Neural progenitor cell (in vitro differentiated cells): ENCODE measurements around the gene ZNF518A. TPM values are rescaled to one million over a fixed set of nuclear protein-coding genes. Genes with fewer than 3 reads are reported as not detected.

ENCODE experiments used
- DNase-seq: peaks from one replicate; pipeline ENCODE4 v3.0.0-alpha.2; 2016; ENCODE audit warnings: low spot score
- H2AFZ ChIP-seq: fragments of 200-600 bp; sonication (generic); replicated peaks from 2 replicates; pipeline ENCODE4 v1.6.1; 2016; ENCODE audit warnings: antibody characterized with exemption
- H3F3A ChIP-seq: fragments of 200-600 bp; sonication (generic); 2 replicates; pipeline ENCODE4 v1.6.1; 2016; ENCODE audit warnings: antibody characterized with exemption, low read depth
- H3K27ac ChIP-seq: fragments of 200-600 bp; sonication (generic); 2 replicates; pipeline ENCODE4 v1.5.1; 2016; ENCODE audit warnings: mild to moderate bottlenecking
- H3K27me3 ChIP-seq: fragments of 200-600 bp; sonication (generic); 2 replicates; pipeline ENCODE4 v1.6.1; 2016; ENCODE audit warnings: mild to moderate bottlenecking, moderate library complexity
- H3K36me3 ChIP-seq: fragments of 200-600 bp; sonication (generic); 2 replicates; pipeline ENCODE4 v1.5.1; 2016
- H3K4me1 ChIP-seq: fragments of 200-600 bp; sonication (generic); 2 replicates; pipeline ENCODE4 v1.6.1; 2016; ENCODE audit warnings: mixed run types
- H3K4me2 ChIP-seq: fragments of 200-600 bp; sonication (generic); 2 replicates; pipeline ENCODE4 v1.6.1; 2016
- H3K4me3 ChIP-seq: fragments of 200-600 bp; sonication (generic); 2 replicates; pipeline ENCODE4 v1.5.1; 2016
- H3K79me2 ChIP-seq: fragments of 200-600 bp; sonication (generic); 2 replicates; pipeline ENCODE4 v1.6.1; 2016; ENCODE audit warnings: low read depth
- H3K9ac ChIP-seq: fragments of 200-600 bp; sonication (generic); 2 replicates; pipeline ENCODE4 v1.6.1; 2016
- H3K9me3 ChIP-seq: fragments of 200-600 bp; sonication (generic); 2 replicates; pipeline ENCODE4 v1.5.1; 2016; ENCODE audit warnings: low read depth
- H4K20me1 ChIP-seq: fragments of 200-600 bp; sonication (generic); 2 replicates; pipeline ENCODE4 v1.6.1; 2016; ENCODE audit warnings: low read depth
- H3K27ac Mint-ChIP-seq: 3 replicates; pipeline ENCODE4 v1.8.0; 2021; ENCODE audit warnings: mixed read lengths
- H3K27me3 Mint-ChIP-seq: 2 replicates; pipeline ENCODE4 v1.8.0; 2022; ENCODE audit warnings: low read depth, mild to moderate bottlenecking, inconsistent platforms, moderate library complexity, mixed read lengths; ENCODE audit not compliant: insufficient read depth
- H3K36me3 Mint-ChIP-seq: 3 replicates; pipeline ENCODE4 v1.8.0; 2021; ENCODE audit warnings: mixed read lengths
- H3K4me1 Mint-ChIP-seq: 3 replicates; pipeline ENCODE4 v1.8.0; 2021; ENCODE audit warnings: mixed read lengths
- H3K4me3 Mint-ChIP-seq: 3 replicates; pipeline ENCODE4 v1.8.0; 2021; ENCODE audit warnings: mild to moderate bottlenecking, moderate library complexity, mixed read lengths
- H3K9me3 Mint-ChIP-seq: 3 replicates; pipeline ENCODE4 v1.8.0; 2020; ENCODE audit warnings: mixed read lengths
- CTCF ChIP-seq: fragments of 200-600 bp; sonication (generic); IDR thresholded peaks from 2 replicates; pipeline ENCODE4 v1.5.1; 2017; ENCODE audit warnings: antibody characterized with exemption, mild to moderate bottlenecking
- EZH2 ChIP-seq: fragments of 200-600 bp; sonication (generic); IDR thresholded peaks from 2 replicates; pipeline ENCODE4 v1.6.1; 2017; ENCODE audit warnings: antibody characterized with exemption, mild to moderate bottlenecking, moderate library complexity
- EZH2phosphoT487 ChIP-seq: fragments of 200-600 bp; sonication (generic); IDR thresholded peaks from 2 replicates; pipeline ENCODE4 v1.6.1; 2017; ENCODE audit warnings: antibody characterized with exemption
- total RNA-seq: library from RNA; depleted of rRNA; stranded (reverse); fragments of >200 nt; gene quantifications from 2 replicates; pipeline ENCODE4 v1.2.3, GENCODE V29; 2015; ENCODE audit warnings: low replicate concordance

Gene ZNF518A
- total RNA-seq, 1 donor from 2014 or later = 79.9 TPM

- Histone ChIP-seq H2AFZ (no peak overlapping the region), H3K79me2 (no peaks in the 10 kb centered on the region), H3K36me3 (no peaks in the 10 kb centered on the region), H3K4me3 (no peak overlapping the region), H4K20me1 (no peaks in the 10 kb centered on the region), H3K27me3 (no peaks in the 10 kb centered on the region), H3K9ac (no peak overlapping the region), H3K4me1 (no peaks in the 10 kb centered on the region), H3K9me3 (no peaks in the 10 kb centered on the region), H3K27ac (no peak overlapping the region), H3F3A (no peaks in the 10 kb centered on the region), H3K4me2 (no peak overlapping the region)
- H3K27me3 Mint-ChIP-seq = peaks cover 3% of the 10 kb centered on the region
- no peaks in the 10 kb centered on the region for H3K9me3 Mint-ChIP-seq
- no peak for DNase-seq
- H3K4me1 Mint-ChIP-seq = no peaks in the 10 kb centered on the region
- H3K4me3 Mint-ChIP-seq = no peak overlapping the region
- H3K36me3 Mint-ChIP-seq = no peaks in the 10 kb centered on the region
- H3K27ac Mint-ChIP-seq = no peak overlapping the region
- TF ChIP-seq EZH2phosphoT487 = no peak
- TF ChIP-seq CTCF = no peak
- TF ChIP-seq EZH2 = no peak
Measured at GRCh38 chr10:96205580-96205979, 75.5 kb downstream of the ZNF518A start.

GRCh38 chr10:96208271-96208670 lies 78.2 kb downstream of the ZNF518A start:
- H4K20me1 ChIP-seq = no peaks in the 10 kb centered on the region
- H3K27me3 Mint-ChIP-seq = no peaks in the 10 kb centered on the region
- no peak overlapping the region for H3K27ac Mint-ChIP-seq
- H3K4me3 Mint-ChIP-seq = no peak overlapping the region
- TF ChIP-seq CTCF = no peak
- no peak for TF ChIP-seq EZH2phosphoT487
- TF ChIP-seq EZH2 = no peak
- no peaks in the 10 kb centered on the region for H3K36me3 Mint-ChIP-seq
- no peaks in the 10 kb centered on the region for H3K4me1 ChIP-seq
- no peak overlapping the region for H3K4me2 ChIP-seq
- no peak overlapping the region for H3K27ac ChIP-seq
- no peaks in the 10 kb centered on the region for H3K27me3 ChIP-seq
- H3K9me3 ChIP-seq = no peaks in the 10 kb centered on the region
- no peaks in the 10 kb centered on the region for H3K36me3 ChIP-seq
- no peak overlapping the region for H3K4me3 ChIP-seq
- no peaks in the 10 kb centered on the region for H3K9me3 Mint-ChIP-seq
- H2AFZ ChIP-seq = no peak overlapping the region
- H3K9ac ChIP-seq = no peak overlapping the region
- H3K4me1 Mint-ChIP-seq = no peaks in the 10 kb centered on the region
- no peak for DNase-seq
- no peaks in the 10 kb centered on the region for H3F3A ChIP-seq
- H3K79me2 ChIP-seq = no peaks in the 10 kb centered on the region

GRCh38 chr10:96208946-96209345 lies 78.8 kb downstream of the ZNF518A start:
- H3K4me1 Mint-ChIP-seq = no peaks in the 10 kb centered on the region
- no peak for DNase-seq
- Histone ChIP-seq H3K9ac (no peak overlapping the region), H2AFZ (no peak overlapping the region), H3K9me3 (no peaks in the 10 kb centered on the region), H3K4me2 (no peak overlapping the region), H3K79me2 (no peaks in the 10 kb centered on the region), H3K36me3 (no peaks in the 10 kb centered on the region), H3F3A (no peaks in the 10 kb centered on the region), H3K27ac (no peak overlapping the region), H3K27me3 (no peaks in the 10 kb centered on the region), H3K4me3 (no peak overlapping the region), H4K20me1 (no peaks in the 10 kb centered on the region), H3K4me1 (no peaks in the 10 kb centered on the region)
- TF ChIP-seq CTCF = no peak
- TF ChIP-seq EZH2phosphoT487 = no peak
- H3K27me3 Mint-ChIP-seq = no peaks in the 10 kb centered on the region
- no peaks in the 10 kb centered on the region for H3K9me3 Mint-ChIP-seq
- no peaks in the 10 kb centered on the region for H3K36me3 Mint-ChIP-seq
- no peak overlapping the region for H3K27ac Mint-ChIP-seq
- H3K4me3 Mint-ChIP-seq = no peak overlapping the region

GRCh38 chr10:96211764-96212163 lies 81.7 kb downstream of the ZNF518A start:
- Histone ChIP-seq H3K27me3 (no peaks in the 10 kb centered on the region), H3K27ac (no peak overlapping the region), H3K4me2 (no peak overlapping the region), H2AFZ (no peak overlapping the region), H3K4me3 (no peak overlapping the region), H3K36me3 (no peaks in the 10 kb centered on the region), H3F3A (no peaks in the 10 kb centered on the region), H3K4me1 (no peaks in the 10 kb centered on the region), H3K79me2 (no peaks in the 10 kb centered on the region), H4K20me1 (no peaks in the 10 kb centered on the region), H3K9me3 (no peaks in the 10 kb centered on the region), H3K9ac (no peak overlapping the region)
- Mint-ChIP-seq H3K4me3 (no peak overlapping the region), H3K4me1 (no peaks in the 10 kb centered on the region), H3K27me3 (peaks cover 3% of the 10 kb centered on the region), H3K27ac (no peak overlapping the region), H3K9me3 (no peaks in the 10 kb centered on the region), H3K36me3 (no peaks in the 10 kb centered on the region)
- no peak for DNase-seq
- TF ChIP-seq EZH2 (no peak), EZH2phosphoT487 (no peak), CTCF (no peak)
